Right atrium auricular region (tissue), 2 donors: ENCODE data around the gene SAMD13. TPM values are rescaled to one million over a fixed set of nuclear protein-coding genes. Genes with fewer than 3 reads are reported as not detected.
"Not testable (repeated sequence)": the region's sequence is repeated elsewhere in the genome, so short reads cannot be mapped to it uniquely, and the experiment has no call there.

Source experiments
- DNase-seq: peaks from one replicate; pipeline ENCODE4 v3.0.0-alpha.2; 2019; ENCODE audit warnings: low spot score
- H3K27ac ChIP-seq, 2 donors: fragments of 200-600 bp; sonication (generic); 1 replicate in 1 of 2; 2 replicates in 1 of 2; pipeline ENCODE4 v1.5.1; 2016 to 2019
- H3K27me3 ChIP-seq, 2 donors: fragments of 200-600 bp; sonication (generic); one replicate each; pipeline versions ENCODE4 v1.5.1 to v1.6.0; 2017 to 2019
- H3K36me3 ChIP-seq: fragments of 200-600 bp; sonication (generic); one replicate; pipeline ENCODE4 v1.5.1; 2016
- H3K4me1 ChIP-seq, 2 donors: fragments of 200-600 bp; sonication (generic); one replicate each; pipeline versions ENCODE4 v1.5.1 to v1.6.0; 2017 to 2019
- H3K4me3 ChIP-seq, 2 donors: fragments of 200-600 bp; sonication (generic); 1 replicate in 1 of 2; 2 replicates in 1 of 2; pipeline ENCODE4 v1.5.1; 2017 to 2019; ENCODE audit warnings: mild to moderate bottlenecking in 1 of 2, moderate library complexity in 1 of 2
- H3K9me3 ChIP-seq, 2 donors: fragments of 200-600 bp; sonication (generic); one replicate each; pipeline ENCODE4 v1.5.1; 2019
- CTCF ChIP-seq, 2 donors: fragments of 200-600 bp; sonication (generic); IDR thresholded peaks; one replicate each; pipeline ENCODE4 v1.5.1; 2019; ENCODE audit warnings: antibody characterized with exemption in 2 of 2
- total RNA-seq, 2 donors: library from RNA; depleted of rRNA; stranded (reverse); fragments of >200 nt; gene quantifications; one replicate each; pipeline ENCODE4 v1.1.0, GENCODE V29; 2016

SAMD13 gene
- total RNA-seq, 2 donors from 2014 or later, result 0.59 to 1.1 TPM

GRCh38 chr1:84286071-84286470, 15.4 kb upstream of the SAMD13 start:
- no peaks in the 10 kb centered on the region for H3K36me3 ChIP-seq
- DNase-seq, result no peak
- no peaks in the 10 kb centered on the region for H3K27me3 ChIP-seq
- no peaks in the 10 kb centered on the region for H3K4me1 ChIP-seq
- H3K4me3 ChIP-seq, result no peak overlapping the region
- H3K9me3 ChIP-seq, result peaks cover 0 to 22% of the 10 kb centered on the region in 2 donors
- no peak overlapping the region for H3K27ac ChIP-seq
- TF ChIP-seq CTCF (IDR thresholded peaks at IDR 0.05), result no peak

GRCh38 chr1:84287389-84287788, 14.1 kb upstream of the SAMD13 start:
- H3K4me3 ChIP-seq, DNase-seq, H3K36me3 ChIP-seq, H3K27ac ChIP-seq, H3K27me3 ChIP-seq, H3K4me1 ChIP-seq: not testable (repeated sequence)
- peaks cover 0 to 22% of the 10 kb centered on the region in 2 donors for H3K9me3 ChIP-seq

- Histone ChIP-seq H3K27ac (no peak overlapping the region), H3K27me3 (no peaks in the 10 kb centered on the region), H3K9me3 (peaks cover 0 to 22% of the 10 kb centered on the region in 2 donors), H3K36me3 (no peaks in the 10 kb centered on the region), H3K4me3 (no peak overlapping the region), H3K4me1 (no peaks in the 10 kb centered on the region)
- no peak for TF ChIP-seq CTCF (IDR thresholded peaks at IDR 0.05)
- no peak for DNase-seq
These were observed 12.2 kb upstream of the SAMD13 start for GRCh38 chr1:84289169-84289785.

- no peak for TF ChIP-seq CTCF (IDR thresholded peaks at IDR 0.05)
- Histone ChIP-seq H3K4me1 (no peaks in the 10 kb centered on the region), H3K27me3 (no peaks in the 10 kb centered on the region), H3K36me3 (no peaks in the 10 kb centered on the region), H3K27ac (no peak overlapping the region), H3K9me3 (peaks cover 0 to 20% of the 10 kb centered on the region in 2 donors), H3K4me3 (no peak overlapping the region)
- no peak for DNase-seq
These were observed 9.4 kb upstream of the SAMD13 start for GRCh38 chr1:84291882-84292655.

DNA sequence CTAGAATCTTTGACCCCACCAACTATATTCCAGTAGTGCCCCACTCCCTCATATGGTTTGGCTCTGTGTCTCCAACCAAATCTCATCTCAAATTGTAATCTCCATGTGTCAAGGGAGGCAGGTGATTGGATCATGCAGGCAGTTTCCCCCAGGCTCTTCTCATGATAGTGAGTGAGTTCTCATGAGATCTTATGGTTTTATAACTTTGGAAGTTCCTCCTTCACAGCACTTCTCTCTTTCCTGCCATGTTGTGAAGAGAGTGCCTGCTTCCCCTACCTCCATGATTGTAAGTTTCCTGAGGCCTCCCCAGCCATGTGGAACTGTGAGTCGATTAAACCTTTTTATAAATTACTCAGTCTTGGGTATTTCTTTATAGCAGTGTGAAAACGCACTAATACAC, 7.7 kb upstream of the SAMD13 start:
- TF ChIP-seq CTCF (IDR thresholded peaks at IDR 0.05), result no peak
- no peaks in the 10 kb centered on the region for H3K27me3 ChIP-seq
- peaks cover 0 to 4% of the 10 kb centered on the region in 2 donors for H3K9me3 ChIP-seq
- no peak overlapping the region for H3K4me3 ChIP-seq
- no peak for DNase-seq
- H3K4me1 ChIP-seq, result peaks cover 0 to 3% of the 10 kb centered on the region in 2 donors
- no peaks in the 10 kb centered on the region for H3K36me3 ChIP-seq
- no peak overlapping the region for H3K27ac ChIP-seq

- peaks cover 0 to 11% of the 10 kb centered on the region in 2 donors for H3K4me1 ChIP-seq
- H3K4me3 ChIP-seq, result no peak overlapping the region
- DNase-seq, result no peak
- H3K27ac ChIP-seq, result no peak overlapping the region
- no peaks in the 10 kb centered on the region for H3K27me3 ChIP-seq
- H3K36me3 ChIP-seq, result no peaks in the 10 kb centered on the region
- H3K9me3 ChIP-seq, result no peaks in the 10 kb centered on the region
- no peak for TF ChIP-seq CTCF (IDR thresholded peaks at IDR 0.05)
These were observed 6.8 kb upstream of the SAMD13 start for GRCh38 chr1:84294751-84295150.
